Limb (tissue), 2 donors: ENCODE measurements around the gene OSTF1.

Experiments
- DNase-seq, 2 donors: peaks; one replicate each; pipeline ENCODE4 v3.0.0-alpha.2; 2016; ENCODE audit errors: extremely low spot score in 2 of 2

OSTF1 gene

DNA sequence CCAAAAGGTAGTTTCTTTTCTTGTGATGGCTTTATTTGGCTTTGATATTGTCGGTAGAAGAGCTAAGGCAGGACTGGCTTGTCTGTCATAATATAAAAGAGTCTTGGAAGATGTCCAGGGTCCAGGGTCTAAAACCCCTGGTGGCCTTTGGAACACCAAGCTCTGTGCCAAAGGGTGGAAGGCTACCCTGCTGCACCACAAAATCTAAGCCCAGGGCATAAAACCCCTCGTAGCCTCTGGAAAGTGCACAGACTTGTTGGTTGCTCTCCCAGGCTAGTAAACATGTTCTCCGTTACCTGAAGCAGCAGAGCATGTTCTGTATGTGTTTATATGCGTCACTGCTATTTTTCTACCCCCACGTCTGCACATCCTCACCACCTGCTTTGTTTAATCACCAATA lies 75.5 kb downstream of the OSTF1 start:
- DNase-seq = no peak

DNA sequence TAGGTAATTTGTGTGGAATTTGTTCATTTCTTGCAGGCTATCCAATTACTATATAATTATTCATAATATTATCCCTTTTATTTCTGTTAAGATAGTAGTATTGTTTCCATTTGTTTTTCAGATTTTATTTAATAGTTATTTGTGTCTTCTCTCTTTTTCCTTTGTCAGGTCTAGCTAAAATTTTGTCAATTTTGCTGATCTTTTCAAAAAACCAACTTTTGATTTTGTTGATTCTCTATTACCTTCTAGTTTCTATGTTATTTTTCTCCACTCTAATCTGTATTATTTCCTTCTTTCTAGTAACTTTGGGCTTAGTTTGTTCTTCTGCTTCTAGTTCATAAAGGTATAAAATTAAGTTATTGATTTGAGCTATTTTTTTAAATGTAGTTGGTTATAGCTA lies 76.3 kb downstream of the OSTF1 start:
- DNase-seq = no peak

DNA sequence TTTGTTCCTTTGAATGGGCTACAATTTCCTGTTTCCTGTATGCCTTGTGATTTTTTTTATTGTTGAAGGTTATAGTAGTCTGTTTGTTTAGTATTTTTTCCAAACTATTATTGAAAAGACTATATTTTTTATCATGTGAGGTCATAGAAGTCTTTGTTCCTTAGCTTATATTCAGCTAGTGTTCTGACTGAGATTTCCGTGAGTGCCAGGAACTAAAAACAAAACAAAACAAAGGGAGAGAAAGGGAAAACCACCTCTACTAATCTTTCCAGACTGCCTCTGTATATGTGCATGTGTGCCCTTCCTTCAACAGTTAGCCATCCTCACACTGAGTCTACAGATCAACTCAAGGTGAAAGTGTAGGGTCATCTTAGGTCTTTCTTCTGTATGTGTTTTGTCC lies 79.0 kb downstream of the OSTF1 start:
- no peak for DNase-seq

DNA sequence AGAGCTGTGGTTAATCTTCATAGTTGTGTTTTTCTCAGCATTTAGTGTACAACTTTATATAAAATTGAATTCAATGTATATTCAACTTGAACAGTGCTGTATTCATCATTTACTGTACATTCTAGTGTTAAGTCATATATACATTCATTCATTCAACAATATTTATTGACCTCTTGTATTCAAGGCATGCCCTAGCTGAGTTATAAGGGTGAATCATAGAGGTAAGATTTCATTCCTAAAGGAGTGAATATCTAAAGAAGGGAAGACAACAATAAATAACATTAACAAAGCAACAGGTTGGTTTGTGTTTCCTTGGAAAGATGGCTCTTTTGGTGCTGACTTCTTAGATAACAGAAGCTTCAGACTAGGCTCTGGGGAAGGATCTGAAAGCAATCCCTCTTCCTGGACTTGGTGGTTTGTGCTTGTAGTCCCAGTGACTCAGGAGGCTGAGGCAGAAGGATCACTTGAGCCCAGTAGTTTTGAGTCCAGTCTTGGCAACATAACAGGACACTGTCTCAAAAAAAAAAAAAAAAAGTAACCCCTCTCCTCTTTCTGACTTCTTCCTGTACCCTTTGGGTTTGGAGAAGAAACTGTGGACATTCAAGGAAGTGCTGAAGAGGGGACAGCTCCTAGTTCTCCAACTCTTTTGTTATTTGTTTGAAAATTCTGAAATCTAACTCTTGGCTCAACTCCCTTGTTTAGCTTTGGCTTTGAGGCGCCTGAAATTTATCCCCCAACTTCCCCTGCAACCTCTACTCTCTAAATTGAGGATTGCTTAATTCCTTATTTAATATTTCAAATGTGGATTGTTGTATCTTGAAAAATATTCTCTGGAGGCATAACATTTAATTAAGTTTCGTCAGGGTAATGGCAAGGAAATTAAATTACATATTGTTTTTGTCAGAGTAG lies 80.2 kb downstream of the OSTF1 start:
- no peak for DNase-seq

DNA sequence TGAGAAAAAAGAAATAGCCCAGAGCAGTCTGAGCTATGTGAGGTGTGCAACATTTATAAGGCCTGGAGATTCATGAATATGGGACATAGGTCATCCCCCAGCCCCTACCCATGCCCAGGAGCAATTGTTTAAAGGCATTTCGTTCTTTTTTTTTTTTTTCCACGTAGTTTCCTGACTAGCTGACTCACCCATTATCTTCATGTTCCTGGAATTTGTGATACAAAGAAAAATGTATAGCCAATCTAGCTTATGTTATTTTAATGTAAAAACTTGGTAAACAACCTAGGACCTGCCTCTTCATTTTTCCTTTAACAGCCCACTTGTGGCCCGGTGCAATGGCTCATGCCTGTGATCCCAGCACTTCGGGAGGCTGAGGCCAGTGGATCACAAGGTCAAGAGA lies 81.3 kb downstream of the OSTF1 start:
- DNase-seq = no peak

DNA sequence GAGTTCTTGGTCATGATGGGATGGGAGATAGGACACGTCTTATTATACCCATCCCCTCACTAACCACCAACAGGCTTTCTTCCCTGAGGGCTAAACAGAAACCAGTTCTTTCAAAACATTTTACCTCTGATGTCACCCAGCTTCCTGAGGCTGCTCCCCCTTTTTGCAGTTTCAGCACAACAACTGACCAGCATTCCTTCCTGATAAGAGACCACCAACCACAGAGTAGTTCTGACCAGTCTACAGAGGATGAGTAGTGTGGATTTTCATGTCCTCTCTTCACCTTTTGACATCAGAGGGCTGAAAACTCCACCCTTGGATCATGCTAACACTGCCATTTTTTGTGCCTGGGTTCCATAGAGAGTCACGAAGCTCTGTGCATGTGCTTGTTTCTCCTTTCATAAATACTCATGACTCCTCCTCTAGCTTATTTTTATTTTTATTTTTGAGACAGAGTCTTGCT lies 82.6 kb downstream of the OSTF1 start:
- DNase-seq = no peak

DNA sequence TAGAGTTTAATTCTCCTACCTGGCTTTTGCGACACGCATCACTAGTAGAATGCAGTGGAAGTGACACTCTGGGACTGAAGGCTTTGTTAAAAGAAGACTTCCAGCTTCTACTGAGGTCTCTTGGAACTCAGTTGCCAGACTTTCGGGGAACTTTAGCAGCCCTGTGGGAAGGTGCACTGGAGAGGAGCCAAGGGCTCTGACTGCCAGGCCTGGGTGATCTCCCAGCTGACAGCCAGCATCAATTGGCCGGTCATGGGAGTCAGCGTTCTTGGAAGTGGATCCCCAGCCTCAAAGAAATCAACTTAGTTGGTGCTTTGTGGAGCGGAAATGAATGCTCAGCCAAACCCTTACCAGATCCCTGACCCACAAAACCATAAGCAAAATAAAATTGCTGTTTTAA lies 87.1 kb downstream of the OSTF1 start:
- no peak for DNase-seq

DNA sequence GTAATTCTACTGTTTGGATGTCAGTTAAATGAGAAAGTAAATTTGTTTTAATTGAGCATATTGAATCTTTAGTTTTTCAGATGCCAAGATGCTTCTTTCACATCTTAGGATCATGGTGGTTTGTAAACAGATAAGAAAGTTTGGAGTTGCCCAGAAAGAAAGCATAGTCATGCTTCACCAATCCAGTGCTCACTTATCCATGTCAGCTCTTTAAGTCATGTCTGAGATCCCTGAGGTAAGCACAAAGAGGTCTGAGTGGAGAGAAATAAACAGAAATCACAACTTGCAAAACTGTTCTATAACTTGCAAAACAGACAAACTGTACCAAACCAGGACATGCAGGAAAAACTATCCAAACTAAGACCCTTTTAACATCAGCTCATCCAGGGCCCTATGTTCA lies 87.7 kb downstream of the OSTF1 start:
- DNase-seq = no peak

DNA sequence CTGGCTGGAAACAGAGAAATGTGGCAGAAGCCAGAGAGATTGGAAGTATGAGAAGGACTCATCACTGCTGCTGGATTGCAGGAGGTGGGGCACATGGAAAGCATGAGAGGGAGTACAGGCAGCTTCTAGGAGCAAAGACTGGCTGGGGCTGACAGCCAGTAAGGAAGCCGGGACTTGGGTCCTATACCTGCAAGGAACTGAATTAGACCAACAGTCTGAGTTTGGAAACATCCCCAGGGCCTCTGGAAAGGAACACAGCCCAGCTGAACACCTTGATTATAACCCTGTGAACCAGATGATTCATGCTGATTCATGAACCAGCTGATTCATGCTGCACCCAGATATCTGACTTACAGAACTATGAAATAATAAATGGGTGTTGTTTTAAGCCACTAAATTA lies 93.4 kb downstream of the OSTF1 start:
- DNase-seq = no peak

DNA sequence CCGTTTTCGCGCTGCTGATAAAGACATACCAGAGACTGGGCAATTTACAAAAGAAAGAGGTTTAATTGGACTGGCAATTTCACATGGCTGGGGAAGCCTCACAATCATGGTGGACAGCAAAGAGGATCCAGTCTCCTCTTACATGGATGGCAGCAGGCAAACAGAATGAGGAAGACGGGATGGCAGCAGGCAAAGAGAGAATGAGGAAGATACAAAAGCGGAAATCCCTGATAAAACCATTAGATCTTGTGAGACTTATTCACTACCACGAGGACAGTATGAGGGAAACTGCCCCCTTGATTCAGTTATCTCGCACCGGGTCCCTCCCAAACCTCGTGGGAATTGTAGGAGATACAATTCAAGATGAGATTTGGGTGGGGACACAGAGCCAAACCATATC lies 95.0 kb downstream of the OSTF1 start:
- DNase-seq = no peak

DNA sequence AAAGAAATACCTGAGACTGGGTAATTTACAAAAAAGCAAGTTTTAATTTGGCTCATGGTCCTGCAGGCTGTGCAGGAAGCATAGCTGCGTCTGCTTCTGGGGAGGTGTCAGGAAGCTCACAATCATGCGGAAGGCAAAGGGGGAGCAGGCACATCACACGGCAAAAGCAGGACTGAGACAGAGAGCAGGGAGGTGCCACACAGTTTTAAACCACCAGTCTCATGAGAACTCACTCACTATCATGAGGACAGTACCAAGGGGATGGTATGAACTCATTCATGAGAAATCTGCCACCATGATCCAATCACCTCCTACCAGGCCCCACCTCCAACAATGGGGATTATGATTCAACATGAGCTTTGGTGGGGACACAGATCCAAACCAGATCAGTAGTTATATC lies 96.2 kb downstream of the OSTF1 start:
- no peak for DNase-seq

DNA sequence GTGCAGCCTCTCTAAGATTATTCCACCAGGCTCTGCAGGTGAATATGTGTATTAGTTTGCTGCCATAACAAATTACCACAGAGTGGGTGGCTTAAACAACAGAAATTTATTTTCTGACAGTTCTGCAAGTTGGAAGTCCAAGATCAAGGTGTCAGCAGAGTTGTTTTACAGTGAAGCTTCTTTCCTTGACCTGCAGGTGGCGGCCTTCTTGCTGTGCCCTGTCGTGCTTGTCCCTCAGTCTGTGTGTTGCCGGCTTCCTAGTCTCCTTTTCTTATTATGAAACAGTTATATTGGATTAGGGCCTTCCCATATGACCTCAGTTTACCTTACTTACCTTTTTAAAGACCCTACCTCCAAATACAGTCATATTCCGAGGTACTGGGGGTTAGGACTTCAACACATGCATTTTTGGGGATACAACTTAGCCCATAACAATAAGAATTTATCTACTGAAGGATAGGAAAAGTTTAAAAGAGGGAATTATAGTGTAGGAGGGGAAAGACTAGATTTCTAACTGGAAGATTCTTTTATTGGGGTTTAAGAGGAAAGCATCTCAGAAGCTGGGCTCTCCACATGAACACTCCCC lies 97.4 kb downstream of the OSTF1 start:
- DNase-seq = no peak

DNA sequence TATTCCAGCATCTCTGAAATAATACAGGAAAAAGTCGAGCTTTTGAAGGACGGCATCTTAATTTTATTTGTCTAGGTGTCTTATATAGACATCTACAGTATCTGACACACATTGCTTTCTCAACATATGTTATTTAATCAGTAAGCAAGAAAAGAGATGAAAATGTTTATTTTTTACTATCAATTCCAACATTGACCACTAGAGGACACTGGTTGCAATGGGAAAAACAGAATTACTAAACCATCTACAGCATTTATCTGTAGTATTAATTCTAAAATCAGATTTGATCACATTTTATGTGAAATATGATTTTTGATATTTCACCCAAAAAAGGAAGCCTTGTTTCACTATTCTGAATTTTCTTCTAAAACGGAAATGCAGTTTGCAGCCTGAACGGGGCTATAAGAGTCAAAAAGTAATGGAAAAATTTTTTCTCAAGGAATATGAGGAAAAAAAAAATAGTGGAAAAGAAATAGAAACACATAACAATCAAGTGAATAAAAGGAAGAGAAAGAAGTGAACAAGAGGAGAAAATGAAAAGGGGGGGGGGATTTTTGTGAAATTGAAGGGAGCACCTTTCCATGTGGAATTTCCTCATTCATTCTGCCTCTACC lies 98.6 kb downstream of the OSTF1 start:
- DNase-seq = peak in 1 of 2 donors; percentile 18

DNA sequence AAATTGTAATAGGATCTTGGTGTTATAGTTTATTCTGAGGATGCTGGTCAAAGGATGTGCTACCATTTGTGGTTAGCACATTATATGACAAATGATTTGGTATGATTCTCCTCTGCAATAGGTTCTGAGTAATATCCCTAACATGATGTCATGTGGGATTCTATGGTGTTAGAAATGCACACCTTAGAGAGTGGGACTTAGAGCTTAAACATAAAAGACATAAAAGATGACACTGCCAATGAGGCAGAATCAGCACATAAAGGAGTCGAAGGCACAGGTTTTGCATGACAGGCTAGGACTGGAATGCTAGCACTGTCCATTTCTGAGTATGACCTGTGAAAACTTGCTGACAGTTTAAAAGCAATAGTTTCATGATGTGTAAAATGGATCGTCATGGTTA lies 100.4 kb downstream of the OSTF1 start:
- DNase-seq = no peak

DNA sequence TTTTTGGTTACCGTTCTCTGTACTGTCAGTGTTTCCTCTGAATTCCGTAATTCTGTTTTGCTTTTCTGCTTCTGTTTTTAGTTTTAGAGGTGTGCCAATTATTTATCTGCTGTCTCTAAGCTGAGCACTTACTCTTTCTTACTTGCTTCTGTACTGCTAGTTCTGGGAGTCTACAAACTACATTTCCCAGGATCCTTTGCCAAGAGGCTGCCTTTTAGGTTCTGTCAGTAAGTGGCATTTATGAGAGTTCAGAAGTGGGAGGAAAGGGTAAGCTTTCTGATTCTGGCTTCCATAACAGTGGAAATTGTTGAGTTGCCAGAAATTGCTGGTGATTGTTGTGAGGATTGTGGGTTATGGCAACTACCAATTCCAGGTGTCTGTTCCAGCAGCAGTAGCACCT lies 102.4 kb downstream of the OSTF1 start:
- no peak for DNase-seq
